Activated T-cell treated with anti-CD3 and anti-CD28 coated beads for 48 hours (primary cell): ENCODE data around the gene VASH2.
"Not testable (repeated sequence)": the region's sequence is repeated elsewhere in the genome, so short reads cannot be mapped to it uniquely, and the experiment has no call there.

Experiments used
- DNase-seq: peaks from one replicate; pipeline ENCODE4 v3.0.0-alpha.2; 2020; ENCODE audit warnings: low read depth

Gene VASH2

DNA sequence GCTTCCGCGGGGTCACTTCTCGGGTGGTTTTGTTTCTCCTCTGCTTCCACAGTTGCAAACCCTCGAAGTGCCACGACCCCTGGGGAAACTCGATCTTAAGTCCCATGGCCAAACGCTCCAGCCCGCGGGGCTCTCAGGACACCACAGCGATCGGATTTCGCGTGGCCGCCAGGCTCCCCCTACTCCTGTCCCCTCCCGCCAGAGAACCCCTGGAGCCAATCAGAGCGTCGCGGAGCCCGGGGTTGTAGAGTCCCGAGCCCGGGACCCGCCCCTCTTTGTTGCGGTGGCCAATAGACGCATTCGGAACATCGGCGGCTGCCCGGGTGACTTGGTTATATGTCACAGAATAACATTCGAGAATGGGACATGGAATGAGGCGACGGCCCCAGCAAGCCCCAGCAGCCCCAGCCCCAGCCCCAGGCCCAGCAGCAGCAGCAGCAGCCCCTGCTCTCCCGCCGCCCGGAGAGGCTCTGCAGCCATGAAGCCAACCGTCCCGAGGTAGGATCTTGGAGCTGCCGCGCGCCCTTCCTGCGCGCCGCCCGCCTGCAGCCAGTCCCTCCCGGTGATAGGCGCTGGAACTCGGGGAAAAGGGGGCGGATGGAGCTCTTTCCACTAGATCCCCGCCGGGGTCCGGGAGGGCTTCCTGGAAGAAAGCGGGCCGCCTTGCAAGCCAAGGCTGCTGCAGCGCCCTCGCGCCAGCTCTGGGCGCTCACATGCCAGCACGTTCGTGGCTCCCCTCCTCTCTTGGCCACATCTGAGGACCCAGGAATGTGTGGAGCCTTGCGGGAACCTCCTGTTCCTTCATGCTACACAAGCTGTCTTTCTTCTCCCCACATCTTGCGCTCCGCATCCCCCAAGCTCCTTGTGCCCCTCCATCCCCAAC lies at the start of gene VASH2:
Gene VASH2, plus strand, starts transcription at position 299 of the 883 bp plus-strand sequence. CDS start 1,002 bp downstream, outside the sequence.
- DNase-seq, result peak; percentile 66

DNA sequence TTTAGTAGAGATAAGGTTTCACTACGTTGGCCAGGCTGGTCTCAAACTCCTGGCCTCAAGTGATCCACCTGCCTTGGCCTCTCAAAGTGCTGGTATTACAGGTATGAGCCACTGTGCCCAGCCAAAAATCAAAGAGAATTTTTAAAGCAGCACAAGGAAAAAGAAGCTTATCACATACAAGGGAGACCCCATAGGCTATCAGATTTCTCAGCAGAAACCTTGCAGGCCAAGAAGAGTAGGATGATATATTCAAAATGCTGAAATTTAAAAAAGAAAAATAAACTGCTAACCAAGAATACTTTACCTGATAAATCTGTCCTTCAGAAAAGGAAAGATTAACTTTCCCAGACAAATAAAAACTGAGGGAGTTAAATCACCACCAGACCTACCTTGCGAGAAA lies 49.1 kb upstream of the VASH2 start:
- no peak for DNase-seq

DNA sequence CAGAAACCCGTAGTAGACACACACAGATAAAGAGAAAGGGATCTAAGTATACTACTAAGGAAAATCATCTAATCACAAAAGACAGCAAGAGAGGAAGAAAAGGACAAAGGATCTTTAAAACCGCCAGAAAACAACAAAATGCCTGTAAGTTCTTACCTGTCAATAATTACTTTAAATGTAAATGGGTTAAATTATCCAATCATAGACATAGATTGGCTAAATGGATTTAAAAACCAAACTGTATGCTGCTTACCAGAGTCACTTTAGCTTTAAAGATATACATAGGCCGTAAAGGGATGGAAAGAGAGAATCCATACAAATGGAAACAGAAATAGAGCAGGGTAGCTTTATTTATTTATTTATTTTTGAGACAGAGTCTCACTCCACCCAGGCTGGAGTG lies 48.3 kb upstream of the VASH2 start:
- DNase-seq, result no peak

DNA sequence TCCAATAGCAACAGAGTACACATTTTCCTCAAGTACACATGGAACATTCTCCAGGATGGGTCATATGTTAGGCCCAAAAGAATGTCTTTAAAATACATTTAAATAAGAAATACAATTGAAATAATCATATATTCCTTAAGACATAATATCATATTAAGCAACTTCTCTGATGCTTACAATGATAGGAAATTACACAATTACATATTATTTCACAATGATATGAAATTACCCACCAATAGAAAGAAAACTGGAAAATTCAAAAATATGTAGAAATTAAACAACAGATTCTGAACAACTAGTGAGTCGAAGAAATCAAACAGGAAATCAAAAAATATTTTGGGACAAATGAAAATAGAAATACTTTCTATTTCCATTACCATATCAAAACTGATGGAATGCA lies 46.7 kb upstream of the VASH2 start:
- DNase-seq, result no peak

DNA sequence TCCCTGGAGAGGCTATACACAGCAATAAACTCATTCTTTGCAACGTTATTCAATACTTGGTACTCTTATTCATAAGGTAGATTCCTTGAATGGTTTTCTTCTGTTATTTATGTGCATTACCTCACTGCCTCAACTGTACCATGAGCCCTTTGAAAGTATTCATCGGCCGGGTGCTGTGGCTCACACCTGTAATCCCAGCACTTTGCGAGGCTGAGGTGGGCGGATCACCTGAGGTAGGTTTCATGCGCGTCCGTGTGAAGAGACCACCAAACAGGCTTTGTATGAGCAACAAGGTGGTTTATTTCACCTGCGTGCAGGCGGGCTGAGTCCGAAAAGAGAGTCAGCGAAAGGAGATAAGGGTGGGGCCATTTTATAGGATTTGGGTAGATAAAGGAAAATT lies 42.3 kb upstream of the VASH2 start:
- DNase-seq, result not testable (repeated sequence)

DNA sequence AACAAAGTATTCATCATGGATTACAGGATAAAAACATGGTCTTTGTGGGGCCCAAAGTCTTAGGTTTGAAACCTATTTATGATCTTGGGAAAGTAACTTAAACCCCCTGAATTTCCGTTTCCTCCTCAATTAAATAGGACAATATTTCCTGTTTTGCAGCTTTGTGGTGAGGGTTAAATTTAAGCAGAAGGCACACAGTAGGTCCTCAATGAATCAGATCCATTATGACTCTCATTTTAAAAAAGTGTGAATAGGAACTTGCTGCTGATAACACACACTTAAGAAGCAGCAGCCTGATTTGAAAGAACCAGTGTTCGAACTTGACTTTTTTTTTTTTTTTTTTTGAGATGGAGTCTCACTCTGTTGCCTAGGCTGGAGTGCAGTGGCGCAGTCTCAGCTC lies 41.4 kb upstream of the VASH2 start:
- DNase-seq, result no peak

DNA sequence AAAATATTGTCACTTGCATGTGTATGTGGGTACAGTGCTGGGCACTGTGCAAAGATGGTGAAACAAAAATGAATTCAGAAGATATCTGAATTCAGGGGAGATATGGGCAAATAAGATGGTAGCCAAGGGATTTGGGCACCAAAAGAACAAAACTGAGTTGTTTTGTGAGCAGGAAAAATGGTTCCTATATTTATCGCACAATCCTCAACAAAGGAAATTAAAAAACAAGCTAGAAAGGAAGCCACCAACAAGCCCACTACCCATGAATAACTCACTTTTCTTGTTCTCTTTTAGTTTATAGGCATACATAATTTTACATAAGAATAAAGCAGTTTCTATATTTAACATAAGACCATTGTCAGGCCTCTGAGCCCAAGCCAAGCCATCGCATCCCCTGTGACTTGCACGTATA lies 40.7 kb upstream of the VASH2 start:
- DNase-seq, result no peak

DNA sequence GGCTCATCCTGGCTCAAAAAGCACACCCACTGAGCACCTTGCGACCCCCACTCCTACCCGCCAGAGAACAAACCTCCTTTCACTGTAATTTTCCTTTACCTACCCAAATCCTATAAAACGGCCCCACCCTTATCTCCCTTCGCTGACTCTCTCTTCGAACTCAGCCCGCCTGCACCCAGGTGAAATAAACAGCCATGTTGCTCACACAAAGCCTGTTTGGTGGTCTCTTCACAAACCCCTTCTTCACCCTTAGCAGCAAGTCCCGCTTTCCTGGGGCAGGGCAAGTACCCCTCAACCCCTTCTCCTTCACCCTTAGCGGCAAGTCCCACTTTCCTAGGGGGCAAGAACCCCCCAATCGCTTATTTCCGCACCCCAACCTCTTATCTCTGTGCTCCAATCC lies 40.1 kb upstream of the VASH2 start:
- not testable (repeated sequence) for DNase-seq

DNA sequence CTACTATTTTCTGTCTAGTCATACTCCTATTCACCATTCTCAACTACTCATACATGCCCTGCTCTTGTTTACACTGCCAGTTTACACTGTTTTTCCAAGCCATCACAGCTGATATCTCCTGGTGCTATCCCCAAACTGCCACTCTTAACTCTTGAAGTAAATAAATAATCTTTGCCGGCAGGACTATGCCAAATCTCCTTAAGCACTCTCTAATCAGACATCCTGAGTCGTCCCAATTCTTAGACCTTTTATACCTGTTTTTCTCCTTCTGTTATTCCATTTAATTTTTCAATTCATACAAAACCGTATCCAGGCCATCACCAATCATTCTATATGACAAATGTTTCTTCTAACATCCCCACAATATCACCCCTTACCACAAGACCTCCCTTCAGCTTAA lies 36.7 kb upstream of the VASH2 start:
- not testable (repeated sequence) for DNase-seq

DNA sequence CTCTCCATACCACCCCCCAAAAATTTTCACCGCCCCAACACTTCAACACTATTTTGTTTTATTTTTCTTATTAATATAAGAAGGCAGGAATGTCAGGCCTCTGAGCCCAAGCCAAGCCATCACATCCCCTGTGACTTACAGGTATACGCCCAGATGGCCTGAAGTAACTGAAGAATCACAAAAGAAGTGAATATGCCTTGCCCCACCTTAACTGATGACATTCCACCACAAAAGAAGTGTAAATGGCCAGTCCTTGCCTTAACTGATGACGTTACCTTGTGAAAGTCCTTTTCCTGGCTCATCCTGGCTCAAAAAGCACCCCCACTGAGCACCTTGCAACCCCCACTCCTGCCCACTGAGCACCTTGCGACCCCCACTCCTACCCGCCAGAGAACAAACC lies 36.2 kb upstream of the VASH2 start:
- not testable (repeated sequence) for DNase-seq

DNA sequence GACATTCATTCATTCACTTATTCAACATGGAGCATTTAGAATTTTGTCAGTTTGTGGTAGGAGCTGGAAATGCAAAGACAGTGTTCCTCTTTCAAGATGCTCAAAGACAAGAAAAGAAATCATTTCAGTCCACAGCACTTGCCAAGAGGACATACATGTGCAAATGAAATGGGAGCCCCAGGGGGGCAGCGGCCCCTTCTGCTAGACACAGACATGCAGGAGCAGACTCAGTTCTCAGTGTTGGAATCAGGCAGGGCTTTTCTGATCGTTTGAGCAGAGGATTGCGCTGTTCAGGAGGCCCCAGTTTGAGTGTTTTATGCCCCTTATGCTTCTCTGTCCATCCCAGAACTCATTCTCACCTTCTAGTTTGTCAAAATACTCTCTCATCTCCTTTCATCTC lies 35.6 kb upstream of the VASH2 start:
- no peak for DNase-seq

DNA sequence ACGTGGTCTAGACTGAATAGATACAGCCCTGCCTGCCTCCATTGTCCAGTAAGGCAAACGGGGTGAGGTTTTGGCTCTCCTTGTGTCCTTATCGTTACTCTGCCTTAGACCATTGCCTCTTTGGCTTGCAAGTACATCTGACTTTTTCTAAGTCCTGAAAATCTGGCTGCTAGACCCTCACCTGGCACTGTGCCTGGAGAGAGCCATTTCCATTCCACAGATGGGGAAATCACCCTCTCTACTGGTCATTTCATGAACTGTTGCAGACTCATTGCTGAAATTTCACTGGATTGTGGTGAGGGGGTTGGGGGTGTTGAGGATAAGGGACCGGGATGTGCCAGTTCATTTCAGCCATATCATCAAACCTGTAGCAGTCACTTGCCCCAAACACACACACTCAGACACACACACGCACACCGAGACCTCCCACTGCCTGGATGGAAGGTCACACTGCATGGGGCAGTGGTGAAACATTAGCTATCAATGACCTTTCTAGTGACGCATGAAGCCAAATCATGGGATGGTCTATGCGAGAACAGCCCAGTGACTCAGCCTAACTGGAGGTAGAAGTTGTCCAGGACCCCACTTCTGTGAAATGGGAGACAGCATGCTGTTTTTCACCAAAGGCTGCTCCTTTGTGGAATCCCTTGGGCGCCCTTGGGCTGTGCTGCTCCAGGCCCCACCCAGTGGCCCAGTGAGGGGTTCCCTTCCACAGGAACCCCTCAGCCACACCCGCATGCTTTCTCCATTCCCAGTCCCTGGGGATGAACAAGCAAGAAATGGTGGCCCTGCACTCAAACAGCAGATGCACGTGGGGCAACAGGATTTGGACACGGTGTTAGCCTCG lies 34.9 kb upstream of the VASH2 start:
- DNase-seq, result no peak

DNA sequence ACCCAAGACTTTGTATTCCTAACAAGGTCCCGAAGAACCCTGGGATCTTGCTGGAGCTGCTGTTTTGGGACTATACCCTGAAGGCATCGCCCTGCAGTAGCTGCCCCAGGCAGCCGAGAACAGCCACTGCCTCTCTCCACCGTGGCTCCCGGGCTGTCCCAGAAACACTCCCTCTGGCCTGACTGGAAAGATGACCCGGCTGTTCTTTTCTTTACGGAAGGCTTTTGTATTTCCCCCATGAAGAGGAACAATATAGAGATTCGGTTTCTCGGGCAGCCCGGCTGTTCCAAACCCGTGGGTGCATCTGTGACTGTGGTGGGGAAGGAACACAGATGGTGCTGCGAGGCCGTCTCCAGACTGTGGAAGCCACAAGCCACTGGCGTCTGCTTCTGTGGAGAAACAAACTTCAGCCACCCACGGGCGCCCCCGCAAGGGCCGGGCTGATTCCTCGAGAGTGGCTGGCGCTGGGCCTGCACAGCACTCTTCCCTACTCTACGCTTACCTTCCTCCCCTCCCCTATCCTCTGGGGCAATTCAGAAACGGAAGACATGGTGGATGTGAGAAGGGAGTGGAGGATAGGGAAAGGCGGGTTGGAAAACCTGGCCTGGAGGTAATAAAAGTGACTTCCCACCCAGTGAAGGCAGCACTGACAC lies 33.7 kb upstream of the VASH2 start:
- DNase-seq, result no peak

DNA sequence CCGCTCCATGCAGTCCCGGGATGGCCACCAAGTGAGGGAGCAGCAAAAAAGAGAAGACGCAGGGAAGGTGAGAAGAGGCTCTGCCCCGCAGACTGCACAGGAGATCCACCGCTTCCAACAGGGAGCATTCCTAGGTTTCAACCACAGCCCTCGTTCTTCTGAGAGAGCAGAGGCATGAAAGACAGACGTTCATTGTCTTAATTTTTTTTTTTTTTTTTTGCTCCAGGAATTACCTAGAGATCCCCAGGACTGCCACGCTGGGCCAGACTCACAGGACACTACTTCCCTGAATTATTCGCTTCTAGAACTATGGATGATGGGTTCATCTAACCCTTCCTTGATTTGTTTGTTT lies 33.2 kb upstream of the VASH2 start:
- no peak for DNase-seq

DNA sequence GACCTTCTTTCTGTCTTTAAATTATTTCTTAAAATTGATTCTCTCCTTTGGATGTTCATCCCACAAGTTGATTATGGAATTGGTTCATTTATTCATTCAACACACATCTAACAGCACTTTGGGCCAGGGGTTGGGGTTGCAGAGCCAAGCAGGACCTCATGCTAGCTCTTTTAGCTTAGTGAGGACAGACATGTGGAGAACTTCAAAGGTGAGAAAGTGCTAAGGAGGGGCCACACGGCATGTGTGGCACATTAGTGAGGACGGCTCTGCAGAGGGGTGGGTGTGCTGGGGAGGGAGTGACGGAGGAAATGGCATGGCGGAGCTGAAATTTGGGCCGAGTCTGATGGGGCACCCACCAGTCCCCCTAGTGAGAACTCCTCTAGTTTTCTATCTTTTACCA lies 32.5 kb upstream of the VASH2 start:
- DNase-seq, result no peak

DNA sequence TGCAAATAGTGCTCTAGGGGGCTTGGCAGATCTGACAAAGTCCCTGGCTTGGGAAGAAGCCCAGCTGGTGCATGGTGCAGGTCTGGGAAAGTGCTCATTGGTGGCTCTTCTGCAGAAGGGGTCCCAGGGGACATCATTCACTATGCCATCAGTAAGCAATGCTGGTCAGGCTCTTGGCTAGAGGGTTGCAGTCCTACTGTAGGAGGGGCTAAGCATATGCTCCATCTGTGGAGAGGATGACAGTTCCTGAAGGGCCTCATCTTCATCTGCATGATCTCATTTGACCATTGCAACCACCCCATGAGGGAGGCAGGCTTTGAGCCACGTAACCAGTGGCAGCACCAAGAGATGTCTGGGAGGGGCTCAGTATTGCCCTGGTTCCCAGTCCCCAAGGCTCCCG lies 31.5 kb upstream of the VASH2 start:
- no peak for DNase-seq

DNA sequence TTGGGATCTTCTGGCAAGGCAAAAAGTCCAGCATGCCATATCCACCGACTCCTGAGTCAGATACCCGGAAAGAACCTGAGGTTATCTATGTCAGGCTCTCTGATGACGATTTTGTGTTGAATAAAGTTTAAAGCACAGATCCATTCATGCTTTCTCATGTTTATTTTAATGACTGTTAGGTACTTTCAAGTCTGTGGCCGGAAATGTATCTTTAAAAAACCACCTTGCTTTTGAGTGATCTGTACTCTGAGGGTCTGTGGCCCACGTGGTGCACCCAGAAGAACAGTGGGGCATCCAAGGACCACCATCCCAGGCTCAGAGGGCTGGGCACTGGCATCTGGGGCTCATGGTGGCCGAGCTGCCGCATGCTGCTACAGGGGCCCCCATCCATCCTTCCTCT lies 30.1 kb upstream of the VASH2 start:
- DNase-seq, result no peak

DNA sequence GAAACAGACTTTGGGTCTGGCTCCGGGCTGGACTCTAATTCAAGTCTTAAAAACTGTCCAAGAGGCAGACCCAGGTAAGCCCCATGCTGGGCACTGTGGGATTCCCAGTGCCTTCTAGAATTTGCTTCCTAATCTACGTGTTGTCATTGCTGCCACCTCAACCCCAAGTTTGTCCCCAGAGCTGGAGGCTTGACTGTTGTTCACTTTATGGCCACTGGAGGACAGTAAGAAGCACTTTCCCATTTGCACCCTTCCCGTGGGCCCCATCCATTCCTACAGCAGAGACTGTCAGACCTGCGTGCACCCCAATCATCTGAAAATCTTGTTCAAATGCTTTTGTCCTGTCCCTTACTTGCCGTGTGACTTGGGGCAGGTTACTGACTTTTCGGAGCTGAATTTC lies 29.4 kb upstream of the VASH2 start:
- DNase-seq, result no peak

DNA sequence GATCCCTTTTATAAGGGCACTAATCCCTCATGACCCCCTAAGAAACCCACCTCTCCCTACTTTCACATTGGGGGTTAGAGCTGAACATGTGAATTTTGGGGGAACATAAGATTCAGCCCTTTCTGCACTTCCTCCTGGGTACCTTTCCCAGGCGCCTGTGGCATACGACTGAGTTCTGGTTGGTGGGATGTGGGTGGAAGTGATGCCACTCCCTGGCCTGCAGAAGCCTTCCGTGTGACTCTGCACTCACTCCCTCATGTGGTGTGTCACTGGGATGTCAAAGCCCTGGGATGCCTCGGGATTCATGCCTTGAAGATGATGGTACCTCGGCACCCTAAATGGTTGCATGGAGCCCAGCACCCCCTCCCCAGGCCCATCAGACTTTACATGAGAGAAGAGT lies 28.3 kb upstream of the VASH2 start:
- DNase-seq, result no peak

DNA sequence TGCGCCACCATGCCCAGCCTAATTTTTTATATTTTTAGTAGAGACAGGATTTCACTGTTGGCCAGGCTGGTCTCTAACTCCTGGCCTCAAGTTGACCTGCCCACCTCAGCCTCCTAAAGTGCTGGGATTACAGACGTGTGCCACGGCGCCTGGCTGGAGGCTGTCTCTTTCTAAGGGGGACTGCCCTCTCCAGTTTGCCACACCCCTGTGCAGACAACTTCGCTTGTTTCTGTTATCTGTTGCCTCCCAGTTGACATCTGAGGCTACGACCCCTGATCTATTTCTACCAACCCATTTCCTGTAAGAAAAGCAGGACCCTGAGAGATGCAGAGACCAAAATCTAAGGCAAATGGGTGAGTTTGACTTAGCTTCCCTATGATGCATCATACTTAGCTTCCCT lies 24.0 kb upstream of the VASH2 start:
- DNase-seq, result no peak

DNA sequence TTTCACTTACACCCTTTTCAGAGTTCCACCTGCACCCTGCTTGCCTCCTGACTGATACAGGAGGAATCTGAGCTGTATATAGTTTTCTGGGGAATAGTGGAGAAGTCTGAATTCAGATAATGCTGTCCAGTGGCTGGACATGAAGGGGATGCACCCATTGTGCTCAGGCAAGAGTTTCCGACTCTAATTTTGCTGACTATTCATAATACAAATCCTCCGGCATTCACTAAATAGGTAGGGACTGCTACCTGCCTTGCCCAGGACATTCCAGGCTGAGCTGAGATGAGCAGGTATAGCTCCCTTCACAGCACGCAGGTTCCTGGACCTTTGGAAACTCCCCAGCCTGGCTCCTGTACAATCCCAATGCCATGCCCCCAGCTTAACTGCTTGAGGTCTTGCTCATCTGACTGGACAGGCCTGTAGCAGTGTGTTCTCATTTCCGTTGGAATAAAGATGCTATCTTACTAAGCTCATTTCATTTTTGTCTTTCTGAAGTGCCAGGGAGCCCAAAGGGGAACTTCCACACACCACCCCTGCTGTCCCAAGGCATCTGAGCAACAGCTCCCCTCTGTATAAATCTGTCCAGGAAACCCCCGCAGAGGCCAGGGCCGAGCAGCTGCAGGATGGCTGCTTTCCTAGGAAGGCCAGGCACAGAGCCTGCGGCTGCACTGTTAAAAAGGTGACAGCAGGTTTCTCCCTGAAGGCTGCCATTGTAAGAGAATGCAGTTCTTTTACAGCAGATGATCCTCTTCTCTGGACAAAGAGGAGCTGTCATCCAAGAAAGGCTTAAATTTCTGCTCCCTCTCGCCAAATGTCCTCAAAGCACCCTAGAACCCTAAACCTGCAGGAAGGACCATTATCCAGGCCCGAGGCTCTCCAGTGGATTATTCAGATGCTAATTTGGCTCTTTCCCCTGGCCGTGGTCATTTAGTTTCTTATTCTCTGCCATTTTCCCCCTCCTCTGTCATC lies 21.7 kb upstream of the VASH2 start:
- DNase-seq, result no peak
